Ectodermal cell (in vitro differentiated cells): ENCODE data around the gene TPD52L2.

ENCODE experiments used
- H3K27ac ChIP-seq: 2 replicates; pipeline ENCODE4 v1.7.0; 2013; ENCODE audit warnings: mild to moderate bottlenecking, low read depth, low read length; ENCODE audit not compliant: insufficient read depth, poor library complexity, severe bottlenecking
- H3K27me3 ChIP-seq: 2 replicates; pipeline ENCODE4 v1.7.0; 2013; ENCODE audit warnings: mild to moderate bottlenecking, low read length; ENCODE audit not compliant: insufficient read depth, control insufficient read depth, poor library complexity, severe bottlenecking
- H3K36me3 ChIP-seq: one replicate; pipeline ENCODE4 v1.7.0; 2013; ENCODE audit warnings: low read length; ENCODE audit not compliant: control insufficient read depth, insufficient read depth
- H3K4me1 ChIP-seq: one replicate; pipeline ENCODE4 v1.7.0; 2013; ENCODE audit warnings: low read length; ENCODE audit not compliant: control insufficient read depth, insufficient read depth
- H3K4me3 ChIP-seq: 2 replicates; pipeline ENCODE4 v1.7.0; 2013; ENCODE audit warnings: low read depth, low read length, control low read depth; ENCODE audit not compliant: insufficient read depth
- H3K9me3 ChIP-seq: 2 replicates; pipeline ENCODE4 v1.7.0; 2013; ENCODE audit warnings: mild to moderate bottlenecking, low read length, moderate library complexity; ENCODE audit not compliant: control insufficient read depth
- WGBS, 2 experiments: methylation state at CpG; one replicate each; pipeline ENCODE4 v1.1.7; 2013; ENCODE audit warnings: missing lambda C conversion rate in 2 of 2; 5-methylcytosine and 5-hydroxymethylcytosine counted together

The TPD52L2 gene

DNA sequence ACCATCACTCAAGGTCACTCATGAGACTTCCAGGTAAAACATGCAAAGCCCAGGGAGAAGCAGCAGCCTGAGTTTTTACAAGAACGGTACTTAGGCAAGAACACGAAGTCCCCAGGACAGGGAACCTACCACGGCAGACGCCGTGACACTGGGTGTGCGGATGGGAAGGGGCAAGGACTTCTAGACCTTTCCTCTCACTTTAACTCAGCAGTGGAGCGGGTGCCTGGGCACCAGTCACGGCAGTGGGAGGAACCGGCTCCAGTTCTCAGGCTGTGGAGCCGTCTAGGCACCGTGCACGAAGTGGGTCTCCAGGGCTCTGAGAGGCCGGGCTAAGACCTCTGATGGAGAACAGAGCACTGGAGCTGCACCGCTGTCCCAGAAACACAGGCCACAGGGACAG lies 36.5 kb upstream of the TPD52L2 start:
- Histone ChIP-seq H3K36me3 (no peaks in the 10 kb centered on the region), H3K4me1 (peaks cover 6% of the 10 kb centered on the region), H3K4me3 (no peak overlapping the region), H3K27ac (no peak overlapping the region), H3K27me3 (peaks cover 50% of the 10 kb centered on the region), H3K9me3 (no peaks in the 10 kb centered on the region)
- 82 to 87% methylated on average over 14 of the region's 14 CpGs for WGBS, 2 experiments

GRCh38 chr20:63828951-63829350 lies 36.1 kb upstream of the TPD52L2 start:
- Histone ChIP-seq H3K4me3 (no peak overlapping the region), H3K27me3 (peaks cover 54% of the 10 kb centered on the region), H3K27ac (no peak overlapping the region), H3K4me1 (peaks cover 6% of the 10 kb centered on the region), H3K9me3 (no peaks in the 10 kb centered on the region), H3K36me3 (no peaks in the 10 kb centered on the region)
- WGBS, 2 experiments, result 58 to 63% methylated on average over 10 of the region's 10 CpGs

GRCh38 chr20:63829603-63829944 lies 35.5 kb upstream of the TPD52L2 start:
- Histone ChIP-seq H3K4me3 (peak overlapping the region; percentile 38), H3K27ac (no peak overlapping the region), H3K4me1 (peaks cover 10% of the 10 kb centered on the region)

DNA sequence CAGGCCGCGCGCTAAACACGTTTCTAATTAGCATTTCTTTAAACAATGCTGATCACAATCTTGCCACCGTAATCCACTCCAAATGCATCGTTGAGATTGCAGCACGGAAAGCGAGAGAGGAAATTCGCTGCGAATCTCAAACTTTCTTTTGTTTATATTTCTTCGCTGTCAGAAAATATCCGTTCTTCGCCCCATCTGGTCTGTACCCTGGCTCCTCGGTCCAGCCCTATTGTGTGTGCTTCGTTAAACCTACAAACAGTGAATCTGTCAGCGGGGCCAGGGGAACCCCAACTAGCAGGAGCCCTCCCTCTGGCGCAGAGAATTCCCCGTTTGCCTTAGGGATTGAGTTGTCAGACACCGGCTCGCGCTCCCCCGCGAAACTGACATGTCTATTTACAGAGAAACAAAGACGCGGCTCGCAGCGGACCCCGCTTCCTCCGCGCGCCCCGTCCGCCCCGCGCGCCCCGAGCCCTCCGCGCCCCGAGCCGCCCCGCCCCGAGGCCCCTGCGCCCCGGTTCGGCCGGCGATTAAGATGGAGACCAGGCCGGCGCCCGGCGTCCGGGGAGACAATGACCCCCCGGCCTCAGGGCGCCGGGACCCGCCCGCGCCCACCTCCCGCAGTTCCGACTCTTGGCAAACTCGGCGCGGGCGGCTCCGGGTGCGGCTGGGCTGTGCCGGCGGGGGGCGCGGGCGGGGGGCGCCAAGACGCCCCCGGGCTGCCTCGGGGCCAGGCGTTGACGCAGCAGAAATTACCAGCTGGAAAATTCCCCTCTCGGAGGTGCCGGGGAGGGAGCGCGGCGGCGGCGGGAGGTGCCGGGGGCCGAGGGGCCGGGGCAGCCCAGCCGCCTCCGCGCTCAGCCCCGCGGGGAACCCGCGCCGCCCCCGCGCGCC lies 34.9 kb upstream of the TPD52L2 start:
- no peak overlapping the region for H3K27ac ChIP-seq

More at GRCh38 chr20:63829603-63829944, 35.5 kb upstream of the TPD52L2 start:
- H3K9me3 ChIP-seq, result no peaks in the 10 kb centered on the region
- peaks cover 56% of the 10 kb centered on the region for H3K27me3 ChIP-seq
- no peaks in the 10 kb centered on the region for H3K36me3 ChIP-seq
- 15 to 19% methylated on average over 10 of the region's 10 CpGs for WGBS, 2 experiments

GRCh38 chr20:63830841-63831588 lies 34.1 kb upstream of the TPD52L2 start, which contains the start of gene ZBTB46:
Gene ZBTB46, minus strand, starts transcription at chr20:63831264. Its CDS starts 40,507 bp downstream, at chr20:63790757.
- 0% methylated on average over 147 of the region's 147 CpGs for WGBS, 2 experiments
- Histone ChIP-seq H3K27ac (no peak within 1 kb of the TSS), H3K4me3 (peak within 1 kb of the TSS; percentile 42), H3K36me3 (no peaks in the 10 kb centered on the region), H3K27me3 (peaks cover 56% of the 10 kb centered on the region), H3K9me3 (no peaks in the 10 kb centered on the region), H3K4me1 (peaks cover 21% of the 10 kb centered on the region)

More for the DNA sequence above, 34.9 kb upstream of the TPD52L2 start:
- Histone ChIP-seq H3K4me1 (peaks cover 16% of the 10 kb centered on the region), H3K36me3 (no peaks in the 10 kb centered on the region), H3K4me3 (peak overlapping the region; percentile 38), H3K27me3 (peaks cover 56% of the 10 kb centered on the region), H3K9me3 (no peaks in the 10 kb centered on the region)
- 0 to 1% methylated on average over 99 of the region's 99 CpGs for WGBS, 2 experiments

- no peak overlapping the region for H3K27ac ChIP-seq
- no peaks in the 10 kb centered on the region for H3K36me3 ChIP-seq
- peaks cover 56% of the 10 kb centered on the region for H3K27me3 ChIP-seq
- peaks cover 21% of the 10 kb centered on the region for H3K4me1 ChIP-seq
- H3K9me3 ChIP-seq, result no peaks in the 10 kb centered on the region
- peak overlapping the region; percentile 42 for H3K4me3 ChIP-seq
- WGBS, 2 experiments, result 1 to 2% methylated on average over 55 of the region's 55 CpGs
These were observed 33.5 kb upstream of the TPD52L2 start for GRCh38 chr20:63831646-63831992.

DNA sequence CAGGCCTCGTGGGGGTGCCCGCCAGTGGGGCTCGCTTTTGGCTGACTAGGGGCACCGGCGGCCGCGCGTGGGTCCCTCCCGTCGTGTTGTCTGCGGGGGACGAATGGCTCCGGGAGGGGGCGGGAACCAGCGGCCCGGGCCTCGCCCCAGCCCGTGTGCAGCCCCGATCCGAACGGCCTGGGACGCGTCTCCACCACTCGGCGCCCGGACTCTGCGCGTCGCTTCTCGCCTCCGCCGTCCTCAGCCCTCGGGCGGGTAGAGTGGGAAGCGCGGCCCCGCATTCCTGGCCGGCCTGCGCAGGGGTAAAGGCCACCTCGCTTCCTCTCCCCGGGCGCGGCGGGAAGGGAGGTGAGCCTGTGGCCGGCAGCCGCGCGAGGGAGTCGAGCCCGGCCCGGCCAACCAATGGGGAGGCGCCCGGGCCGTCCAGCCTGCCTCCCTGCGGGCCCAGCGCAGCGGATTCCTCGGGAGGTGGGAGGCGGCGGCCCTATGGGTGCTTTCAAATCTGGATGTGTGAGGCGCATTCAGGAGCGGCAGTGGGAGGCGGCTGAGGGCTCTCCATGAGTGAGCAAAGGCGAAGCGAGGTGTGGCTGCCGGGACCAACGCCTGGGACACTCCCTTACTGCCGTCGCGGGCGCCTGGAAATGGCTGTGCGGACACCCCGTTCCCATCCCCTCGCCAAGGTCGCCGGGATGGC lies 32.9 kb upstream of the TPD52L2 start:
- H3K36me3 ChIP-seq, result no peaks in the 10 kb centered on the region
- 11 to 12% methylated on average over 76 of the region's 76 CpGs for WGBS, 2 experiments
- H3K4me3 ChIP-seq, result peak overlapping the region; percentile 42
- peaks cover 21% of the 10 kb centered on the region for H3K4me1 ChIP-seq
- H3K27ac ChIP-seq, result no peak overlapping the region
- H3K9me3 ChIP-seq, result no peaks in the 10 kb centered on the region
- H3K27me3 ChIP-seq, result peaks cover 56% of the 10 kb centered on the region

- H3K4me3 ChIP-seq, result no peak overlapping the region
- H3K9me3 ChIP-seq, result no peaks in the 10 kb centered on the region
- WGBS, 2 experiments, result 89 to 90% methylated on average over 20 of the region's 20 CpGs
- peaks cover 21% of the 10 kb centered on the region for H3K4me1 ChIP-seq
- H3K27ac ChIP-seq, result no peak overlapping the region
- peaks cover 46% of the 10 kb centered on the region for H3K27me3 ChIP-seq
- no peaks in the 10 kb centered on the region for H3K36me3 ChIP-seq
These were observed 31.1 kb upstream of the TPD52L2 start for GRCh38 chr20:63833776-63834490.

DNA sequence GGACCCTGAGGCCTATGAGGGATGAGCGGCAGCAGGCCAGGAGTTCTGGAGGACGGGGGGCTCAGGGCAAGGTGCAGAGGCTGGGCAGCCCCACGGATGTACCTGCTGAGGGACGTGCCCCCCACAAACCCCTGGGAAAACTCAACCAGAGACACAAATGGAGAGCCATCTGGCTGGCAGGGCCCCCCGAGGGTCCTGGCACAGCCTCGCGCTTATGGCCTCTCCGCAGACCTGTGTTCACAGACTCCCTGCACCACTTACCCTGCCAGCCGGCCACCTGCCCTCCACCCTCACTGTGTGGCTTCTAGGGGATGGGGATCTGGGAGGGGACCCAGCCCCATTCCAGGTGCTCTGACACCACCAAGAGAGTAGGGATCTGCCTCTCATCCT lies 30.6 kb upstream of the TPD52L2 start:
- Histone ChIP-seq H3K4me1 (peaks cover 21% of the 10 kb centered on the region), H3K27me3 (peaks cover 40% of the 10 kb centered on the region), H3K27ac (no peak overlapping the region), H3K36me3 (no peaks in the 10 kb centered on the region), H3K4me3 (no peak overlapping the region), H3K9me3 (no peaks in the 10 kb centered on the region)
- 84 to 87% methylated on average over 9 of the region's 9 CpGs for WGBS, 2 experiments
